ENCODE results near the gene SPPL3.

The SPPL3 gene

GRCh38 chr12:120758798-120759590, 145.2 kb downstream of the SPPL3 start:
- Histone ChIP-seq H3K27me3 (replicated peaks) (no peaks in the 10 kb centered on the region), H3K4me3 (ENCODE audit: low read depth, low read length) (no peak overlapping the region), H3K36me3 (replicated peaks) (peaks cover 4% of the 10 kb centered on the region), H3K27ac (no peak overlapping the region)
- in situ Hi-C loops (cut with HindIII; ENCODE audit: low pct_ligation_motif_present, low sequenced_read_pairs) = no loop called here
- no peak for DNase-seq
- TF ChIP-seq CTCF (IDR thresholded peaks at IDR 0.05; ENCODE audit: low read depth, low read length, missing control alignments) = no peak

GRCh38 chr12:120757949-120758348, 146.2 kb downstream of the SPPL3 start:
- H3K27me3 ChIP-seq (replicated peaks) = no peaks in the 10 kb centered on the region
- no peak overlapping the region for H3K4me3 ChIP-seq (ENCODE audit: low read depth, low read length)
- no peak overlapping the region for H3K27ac ChIP-seq
- in situ Hi-C loops (cut with HindIII; ENCODE audit: low pct_ligation_motif_present, low sequenced_read_pairs) = no loop called here
- peaks cover 4% of the 10 kb centered on the region for H3K36me3 ChIP-seq (replicated peaks)
- no peak for DNase-seq
- no peak for TF ChIP-seq CTCF (IDR thresholded peaks at IDR 0.05; ENCODE audit: low read depth, low read length, missing control alignments)

- Histone ChIP-seq H3K36me3 (replicated peaks) (peaks cover 4% of the 10 kb centered on the region), H3K4me3 (ENCODE audit: low read depth, low read length) (no peak overlapping the region), H3K27me3 (replicated peaks) (no peaks in the 10 kb centered on the region), H3K27ac (no peak overlapping the region)
- no peak for DNase-seq
- in situ Hi-C loops (cut with HindIII; ENCODE audit: low pct_ligation_motif_present, low sequenced_read_pairs) = no loop called here
- TF ChIP-seq CTCF (IDR thresholded peaks at IDR 0.05; ENCODE audit: low read depth, low read length, missing control alignments) = no peak
Measured at GRCh38 chr12:120757226-120757742, 146.9 kb downstream of the SPPL3 start.

- Histone ChIP-seq H3K27me3 (replicated peaks) (no peaks in the 10 kb centered on the region), H3K36me3 (replicated peaks) (peaks cover under 1% of the 10 kb centered on the region), H3K4me3 (ENCODE audit: low read depth, low read length) (no peak overlapping the region), H3K27ac (no peak overlapping the region)
- TF ChIP-seq CTCF (IDR thresholded peaks at IDR 0.05; ENCODE audit: low read depth, low read length, missing control alignments) = no peak
- in situ Hi-C loops (cut with HindIII; ENCODE audit: low pct_ligation_motif_present, low sequenced_read_pairs) = no loop called here
- no peak for DNase-seq
Measured at GRCh38 chr12:120755269-120755668, 148.9 kb downstream of the SPPL3 start.

GRCh38 chr12:120754792-120755191, 149.4 kb downstream of the SPPL3 start:
- DNase-seq = no peak
- Histone ChIP-seq H3K36me3 (replicated peaks) (no peaks in the 10 kb centered on the region), H3K27ac (no peak overlapping the region), H3K27me3 (replicated peaks) (no peaks in the 10 kb centered on the region), H3K4me3 (ENCODE audit: low read depth, low read length) (no peak overlapping the region)
- in situ Hi-C loops (cut with HindIII; ENCODE audit: low pct_ligation_motif_present, low sequenced_read_pairs) = no loop called here
- TF ChIP-seq CTCF (IDR thresholded peaks at IDR 0.05; ENCODE audit: low read depth, low read length, missing control alignments) = no peak
